K562 (cell line): ENCODE results near the gene OR52B6. TPM values are rescaled to one million over a fixed set of nuclear protein-coding genes. Genes with fewer than 3 reads are reported as not detected.

Experiments used
- FOXA1 ChIP-seq: fragments of 450-650 bp; IDR thresholded peaks from 2 replicates; pipeline ENCODE4 v1.6.1; 2016; ENCODE audit warnings: mild to moderate bottlenecking, borderline replicate concordance
- FOXA3 ChIP-seq, 2 experiments: fragments of 450-650 bp in 1 of 2; sonication (generic) in 1 of 2; formaldehyde crosslinking; IDR thresholded peaks in 1 of 2; conservative IDR thresholded peaks in 1 of 2; 2 replicates each; pipeline versions ENCODE4 v1.4.0 to v1.8.0; 2020 to 2022; ENCODE audit warnings: mild to moderate bottlenecking in 2 of 2, missing genetic modification reagents in 1 of 2
- MAFG ChIP-seq: fragments of 450-650 bp; conservative IDR thresholded peaks from 2 replicates; pipeline ENCODE4 v1.6.1; 2016; ENCODE audit warnings: missing genetic modification characterization, missing compliant biosample characterization
- NONO ChIP-seq, 2 experiments: fragments of 200-400 bp in 1 of 2; fragments of 450-650 bp in 1 of 2; formaldehyde crosslinking in 1 of 2; IDR thresholded peaks; 2 replicates each; pipeline ENCODE4 v1.6.1; 2017; ENCODE audit warnings: low read depth in 2 of 2, mild to moderate bottlenecking in 2 of 2, moderate library complexity in 2 of 2, low read length in 1 of 2
- ZNF551 ChIP-seq: fragments of 250-450 bp; sonication (Bioruptor Pico); IDR thresholded peaks from 2 replicates; pipeline ENCODE4 v1.5.0; 2021; ENCODE audit warnings: mild to moderate bottlenecking, moderate library complexity
- polyA plus RNA-seq, 8 experiments: library from polyadenylated mRNA; depleted of rRNA in 4 of 8; stranded (reverse) in 5 of 8; unstranded in 3 of 8; fragments of >200 nt; fragmentation: Nextera tagmentation in 2 of 8; fragmentation: Illumina TruSeq in 1 of 8; extraction: Ambion mirVana in 2 of 8; extraction: Trizol in 1 of 8; gene quantifications; 2 replicates each; pipeline versions ENCODE4 v1.2.1 to v1.2.3, GENCODE V29; 2011 to 2014; ENCODE audit warnings: inconsistent platforms in 1 of 8, missing spikeins in 1 of 8
- total RNA-seq, 7 experiments: library from RNA; depleted of rRNA in 6 of 7; stranded (reverse); fragments of >200 nt in 6 of 7; fragmentation: Illumina TruSeq in 2 of 7; extraction: Trizol in 2 of 7; gene quantifications; 2 replicates each; pipeline versions ENCODE4 v1.2.1 to v1.2.3, GENCODE V29; 2011 to 2021; ENCODE audit warnings: low replicate concordance in 1 of 7
- TF ChIP-seq, protein P1 (sequence below), 2 experiments: fragments of 450-650 bp in 1 of 2; sonication (generic) in 1 of 2; formaldehyde crosslinking in 1 of 2; IDR thresholded peaks; 2 replicates each; pipeline versions ENCODE4 v1.7.1 to v1.9.0; 2016 to 2022; ENCODE audit warnings: inconsistent platforms in 1 of 2, mild to moderate bottlenecking in 1 of 2, missing genetic modification reagents in 1 of 2

Gene OR52B6
- total and polyA plus RNA-seq, 9 of the 15 experiments (the other 6 are each of a cell fraction or from before 2014, with no cell fraction given): not detected

DNA sequence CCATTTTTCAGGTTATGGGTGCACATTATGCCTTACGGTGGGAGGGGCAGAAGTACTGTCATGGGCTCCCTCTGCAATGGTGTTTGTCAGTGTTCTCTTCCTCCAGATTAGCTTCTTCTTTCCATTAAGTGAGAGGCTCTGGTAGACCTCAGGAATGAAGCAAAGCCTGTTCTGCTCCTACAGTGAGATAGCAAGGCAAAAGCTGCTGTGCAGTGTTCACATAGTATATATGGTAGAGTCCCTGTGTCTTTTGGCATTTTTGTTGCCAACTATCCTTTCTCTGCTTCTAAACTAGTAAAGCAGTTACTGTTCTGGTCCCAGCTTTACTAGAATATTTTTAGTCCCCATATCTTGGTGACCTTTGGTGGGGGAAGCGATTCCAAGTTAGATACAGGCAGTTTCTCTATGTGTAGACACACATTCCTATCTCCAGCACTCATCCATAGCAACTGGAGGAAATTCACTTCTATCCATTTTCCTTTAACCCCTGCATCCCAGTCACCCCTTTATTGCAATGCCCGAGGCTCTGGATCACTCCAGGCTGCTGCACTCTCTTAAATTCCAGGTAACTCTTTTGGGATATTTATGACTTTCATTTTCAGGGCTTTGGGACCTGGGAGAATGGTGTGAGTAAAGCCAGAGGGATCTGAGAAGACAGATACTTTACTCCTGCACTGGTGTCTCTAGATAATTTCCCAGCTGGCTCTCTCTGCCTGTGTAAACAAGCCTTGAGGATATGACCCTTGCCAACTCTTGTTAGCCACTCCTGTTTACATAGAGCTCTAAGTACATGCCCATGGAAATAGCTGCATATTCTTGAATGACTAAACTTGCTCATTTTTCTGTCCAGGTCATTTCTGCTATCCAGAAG lies 40.2 kb downstream of the OR52B6 start (continued):
- TF ChIP-seq, protein P1, sequence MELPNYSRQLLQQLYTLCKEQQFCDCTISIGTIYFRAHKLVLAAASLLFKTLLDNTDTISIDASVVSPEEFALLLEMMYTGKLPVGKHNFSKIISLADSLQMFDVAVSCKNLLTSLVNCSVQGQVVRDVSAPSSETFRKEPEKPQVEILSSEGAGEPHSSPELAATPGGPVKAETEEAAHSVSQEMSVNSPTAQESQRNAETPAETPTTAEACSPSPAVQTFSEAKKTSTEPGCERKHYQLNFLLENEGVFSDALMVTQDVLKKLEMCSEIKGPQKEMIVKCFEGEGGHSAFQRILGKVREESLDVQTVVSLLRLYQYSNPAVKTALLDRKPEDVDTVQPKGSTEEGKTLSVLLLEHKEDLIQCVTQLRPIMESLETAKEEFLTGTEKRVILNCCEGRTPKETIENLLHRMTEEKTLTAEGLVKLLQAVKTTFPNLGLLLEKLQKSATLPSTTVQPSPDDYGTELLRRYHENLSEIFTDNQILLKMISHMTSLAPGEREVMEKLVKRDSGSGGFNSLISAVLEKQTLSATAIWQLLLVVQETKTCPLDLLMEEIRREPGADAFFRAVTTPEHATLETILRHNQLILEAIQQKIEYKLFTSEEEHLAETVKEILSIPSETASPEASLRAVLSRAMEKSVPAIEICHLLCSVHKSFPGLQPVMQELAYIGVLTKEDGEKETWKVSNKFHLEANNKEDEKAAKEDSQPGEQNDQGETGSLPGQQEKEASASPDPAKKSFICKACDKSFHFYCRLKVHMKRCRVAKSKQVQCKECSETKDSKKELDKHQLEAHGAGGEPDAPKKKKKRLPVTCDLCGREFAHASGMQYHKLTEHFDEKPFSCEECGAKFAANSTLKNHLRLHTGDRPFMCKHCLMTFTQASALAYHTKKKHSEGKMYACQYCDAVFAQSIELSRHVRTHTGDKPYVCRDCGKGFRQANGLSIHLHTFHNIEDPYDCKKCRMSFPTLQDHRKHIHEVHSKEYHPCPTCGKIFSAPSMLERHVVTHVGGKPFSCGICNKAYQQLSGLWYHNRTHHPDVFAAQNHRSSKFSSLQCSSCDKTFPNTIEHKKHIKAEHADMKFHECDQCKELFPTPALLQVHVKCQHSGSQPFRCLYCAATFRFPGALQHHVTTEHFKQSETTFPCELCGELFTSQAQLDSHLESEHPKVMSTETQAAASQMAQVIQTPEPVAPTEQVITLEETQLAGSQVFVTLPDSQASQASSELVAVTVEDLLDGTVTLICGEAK (IDR thresholded peaks at IDR 0.05): no peak
- TF ChIP-seq, protein P1 (CRISPR knock-in tag; IDR thresholded peaks at IDR 0.05): no peak
- TF ChIP-seq MAFG (no peak), FOXA3 (CRISPR knock-in tag; conservative IDR thresholded peaks at IDR 0.05 in 1 of 2, IDR thresholded peaks at IDR 0.05 in 1 of 2) (peak; percentile 98 to 99), FOXA1 (peak; percentile 95), ZNF551 (CRISPR knock-in tag) (no peak), NONO (IDR thresholded peaks at IDR 0.05; ENCODE audit: low read depth in 2 of 2, low read length in 1 of 2) (no peak)
- TF ChIP-seq, all 486 proteins: peak for 19
